Astrocyte (in vitro differentiated cells and primary cell): ENCODE data around the gene MAP3K4. TPM values are rescaled to one million over a fixed set of nuclear protein-coding genes. Genes with fewer than 3 reads are reported as not detected.

Experiments used
- DNase-seq: peaks from one replicate; pipeline ENCODE4 v3.0.0-alpha.2; 2010; ENCODE audit warnings: low read depth
- FAIRE-seq: peaks from 2 replicates; lab custom pipeline; 2011; peaks lifted over from hg19 to GRCh38; lab: Jason Lieb, UNC
- H2AFZ ChIP-seq: 2 replicates; pipeline ENCODE4 v1.6.0; 2012; ENCODE audit warnings: low read depth, low read length, inconsistent platforms
- H3K27ac ChIP-seq: 2 replicates; pipeline ENCODE4 v1.5.1; 2011; ENCODE audit warnings: low read depth, low read length, inconsistent platforms
- H3K27me3 ChIP-seq: 2 replicates; pipeline ENCODE4 v1.6.0; 2011; ENCODE audit warnings: low read length, inconsistent platforms; ENCODE audit not compliant: insufficient read depth
- H3K36me3 ChIP-seq: 2 replicates; pipeline ENCODE4 v1.5.1; 2011; ENCODE audit warnings: low read length, inconsistent platforms; ENCODE audit not compliant: insufficient read depth
- H3K4me1 ChIP-seq: 2 replicates; pipeline ENCODE4 v1.5.1; 2011; ENCODE audit warnings: low read length, inconsistent platforms; ENCODE audit not compliant: insufficient read depth
- H3K4me2 ChIP-seq: 2 replicates; pipeline ENCODE4 v1.6.0; 2012; ENCODE audit warnings: low read length, inconsistent platforms
- H3K4me3 ChIP-seq: 2 replicates; pipeline ENCODE4 v1.5.1; 2011; ENCODE audit warnings: low read depth, mild to moderate bottlenecking, low read length, inconsistent platforms; ENCODE audit not compliant: insufficient read depth
- H3K79me2 ChIP-seq: 2 replicates; pipeline ENCODE4 v1.6.0; 2012; ENCODE audit warnings: mild to moderate bottlenecking, low read length, inconsistent platforms; ENCODE audit not compliant: insufficient read depth
- H3K9ac ChIP-seq: 2 replicates; pipeline ENCODE4 v1.6.0; 2012; ENCODE audit warnings: mild to moderate bottlenecking, low read length, inconsistent platforms
- H3K9me3 ChIP-seq: 2 replicates; pipeline ENCODE4 v1.5.1; 2012; ENCODE audit warnings: low read depth, mild to moderate bottlenecking, low read length, inconsistent platforms; ENCODE audit not compliant: insufficient read depth
- H4K20me1 ChIP-seq: 2 replicates; pipeline ENCODE4 v1.6.0; 2012; ENCODE audit warnings: low read length, inconsistent platforms; ENCODE audit not compliant: insufficient read depth
- H3K27ac Mint-ChIP-seq: one replicate; pipeline ENCODE4 v1.8.0; 2021; ENCODE audit warnings: mild to moderate bottlenecking, mixed read lengths; ENCODE audit not compliant: unreplicated experiment
- H3K27me3 Mint-ChIP-seq: one replicate; pipeline ENCODE4 v1.8.0; 2021; ENCODE audit warnings: low read depth, mixed read lengths; ENCODE audit not compliant: unreplicated experiment
- H3K36me3 Mint-ChIP-seq: one replicate; pipeline ENCODE4 v1.8.0; 2021; ENCODE audit warnings: low read depth, mixed read lengths; ENCODE audit not compliant: unreplicated experiment
- H3K4me1 Mint-ChIP-seq: one replicate; pipeline ENCODE4 v1.8.0; 2021; ENCODE audit warnings: low read depth, mixed read lengths; ENCODE audit not compliant: unreplicated experiment
- H3K4me3 Mint-ChIP-seq: one replicate; pipeline ENCODE4 v1.8.0; 2021; ENCODE audit warnings: mild to moderate bottlenecking, moderate library complexity, mixed read lengths; ENCODE audit not compliant: unreplicated experiment
- H3K9me3 Mint-ChIP-seq: one replicate; pipeline ENCODE4 v1.8.0; 2021; ENCODE audit warnings: mild to moderate bottlenecking, mixed read lengths; ENCODE audit not compliant: unreplicated experiment
- EZH2 ChIP-seq: IDR thresholded peaks from 2 replicates; pipeline ENCODE4 v1.6.1; 2012; ENCODE audit warnings: mild to moderate bottlenecking, low read length, inconsistent platforms; ENCODE audit not compliant: insufficient read depth
- total RNA-seq: library from RNA; stranded (reverse); gene quantifications from 2 replicates; pipeline ENCODE4 v1.2.1, GENCODE V29; 2021
- TF ChIP-seq, protein P1 (sequence below): IDR thresholded peaks from 2 replicates; pipeline ENCODE4 v1.5.1; 2011; ENCODE audit warnings: low read depth, mild to moderate bottlenecking, inconsistent platforms, low read length, moderate library complexity; ENCODE audit not compliant: insufficient read depth

MAP3K4 gene
- total RNA-seq, 1 donor from 2014 or later = 22.1 TPM

DNA sequence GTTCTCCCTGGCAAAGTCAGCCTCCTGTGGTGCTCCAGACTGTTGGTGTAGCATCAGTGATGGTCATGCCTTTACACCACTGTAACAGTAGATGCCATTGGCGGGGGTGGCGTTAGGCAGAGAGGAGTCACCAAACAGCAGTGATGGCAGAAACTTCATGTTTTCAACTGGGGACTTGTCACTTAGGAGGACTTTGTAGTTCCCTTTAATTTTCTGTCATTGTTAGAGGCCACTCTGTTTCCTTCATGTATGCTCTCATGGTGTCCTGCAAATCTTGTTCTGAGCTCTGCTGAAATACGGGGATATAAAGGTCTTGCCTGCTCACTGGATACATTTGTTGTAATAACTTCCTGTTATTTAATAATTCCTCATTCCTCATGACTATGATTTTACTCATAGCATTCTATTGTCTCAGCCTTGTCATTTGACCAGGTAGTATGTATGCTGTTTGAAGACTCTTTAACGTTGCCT, 4.6 kb downstream of the MAP3K4 start:
- no peak overlapping the region for H2AFZ ChIP-seq
- Mint-ChIP-seq H3K4me3 (no peak overlapping the region), H3K27me3 (no peaks in the 10 kb centered on the region), H3K9me3 (no peaks in the 10 kb centered on the region), H3K27ac (no peak overlapping the region), H3K36me3 (no peaks in the 10 kb centered on the region), H3K4me1 (peaks cover 9% of the 10 kb centered on the region)
- peaks cover 88% of the 10 kb centered on the region for H3K79me2 ChIP-seq
- H3K27me3 ChIP-seq = no peaks in the 10 kb centered on the region
- H3K4me1 ChIP-seq = peaks cover 9% of the 10 kb centered on the region
- no peak for TF ChIP-seq EZH2
- TF ChIP-seq, protein P1, sequence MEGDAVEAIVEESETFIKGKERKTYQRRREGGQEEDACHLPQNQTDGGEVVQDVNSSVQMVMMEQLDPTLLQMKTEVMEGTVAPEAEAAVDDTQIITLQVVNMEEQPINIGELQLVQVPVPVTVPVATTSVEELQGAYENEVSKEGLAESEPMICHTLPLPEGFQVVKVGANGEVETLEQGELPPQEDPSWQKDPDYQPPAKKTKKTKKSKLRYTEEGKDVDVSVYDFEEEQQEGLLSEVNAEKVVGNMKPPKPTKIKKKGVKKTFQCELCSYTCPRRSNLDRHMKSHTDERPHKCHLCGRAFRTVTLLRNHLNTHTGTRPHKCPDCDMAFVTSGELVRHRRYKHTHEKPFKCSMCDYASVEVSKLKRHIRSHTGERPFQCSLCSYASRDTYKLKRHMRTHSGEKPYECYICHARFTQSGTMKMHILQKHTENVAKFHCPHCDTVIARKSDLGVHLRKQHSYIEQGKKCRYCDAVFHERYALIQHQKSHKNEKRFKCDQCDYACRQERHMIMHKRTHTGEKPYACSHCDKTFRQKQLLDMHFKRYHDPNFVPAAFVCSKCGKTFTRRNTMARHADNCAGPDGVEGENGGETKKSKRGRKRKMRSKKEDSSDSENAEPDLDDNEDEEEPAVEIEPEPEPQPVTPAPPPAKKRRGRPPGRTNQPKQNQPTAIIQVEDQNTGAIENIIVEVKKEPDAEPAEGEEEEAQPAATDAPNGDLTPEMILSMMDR = no peak
- peaks cover 9% of the 10 kb centered on the region for H4K20me1 ChIP-seq
- H3K4me2 ChIP-seq = peak overlapping the region; percentile 43
- DNase-seq = peak; percentile 27
- peak; percentile 41 for FAIRE-seq
- H3K36me3 ChIP-seq = no peaks in the 10 kb centered on the region
- H3K9ac ChIP-seq = no peak overlapping the region
- H3K27ac ChIP-seq = peak overlapping the region; percentile 4
- H3K9me3 ChIP-seq = no peaks in the 10 kb centered on the region
- no peak overlapping the region for H3K4me3 ChIP-seq

DNA sequence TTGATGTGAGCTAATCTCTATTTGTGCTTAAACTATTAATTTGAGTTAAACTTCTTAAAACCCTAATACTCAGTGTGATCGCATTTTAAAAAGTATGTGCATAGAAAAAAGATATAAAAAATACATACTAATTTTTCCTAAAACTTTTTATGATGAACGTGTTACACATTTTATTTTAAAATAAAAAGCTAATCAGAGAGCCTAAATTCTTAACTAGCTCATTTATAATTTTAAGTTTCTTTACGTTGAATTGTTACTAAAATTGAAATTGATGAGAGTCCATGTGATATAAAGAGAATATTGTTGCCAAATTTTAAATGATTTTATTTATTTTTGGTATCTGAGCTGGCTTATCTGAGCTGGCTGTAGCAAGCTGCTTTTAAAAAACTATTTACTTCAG, 6.6 kb downstream of the MAP3K4 start:
- Histone ChIP-seq H3K27ac (no peak overlapping the region), H3K9ac (no peak overlapping the region), H3K4me2 (no peak overlapping the region), H3K79me2 (peaks cover 95% of the 10 kb centered on the region), H4K20me1 (peaks cover 15% of the 10 kb centered on the region), H3K9me3 (no peaks in the 10 kb centered on the region), H3K36me3 (no peaks in the 10 kb centered on the region), H3K27me3 (no peaks in the 10 kb centered on the region), H3K4me1 (peaks cover 9% of the 10 kb centered on the region), H3K4me3 (no peak overlapping the region), H2AFZ (no peak overlapping the region)
- no peak for FAIRE-seq
- no peak for DNase-seq
- Mint-ChIP-seq H3K4me3 (no peak overlapping the region), H3K4me1 (peaks cover 14% of the 10 kb centered on the region), H3K9me3 (no peaks in the 10 kb centered on the region), H3K27ac (no peak overlapping the region), H3K27me3 (no peaks in the 10 kb centered on the region), H3K36me3 (no peaks in the 10 kb centered on the region)
- TF ChIP-seq, protein P1 = no peak
- TF ChIP-seq EZH2 = no peak

- Histone ChIP-seq H3K4me1 (peaks cover 9% of the 10 kb centered on the region), H3K4me2 (no peak overlapping the region), H3K79me2 (peaks cover 94% of the 10 kb centered on the region), H3K27ac (no peak overlapping the region), H4K20me1 (peaks cover 15% of the 10 kb centered on the region), H3K27me3 (no peaks in the 10 kb centered on the region), H3K9me3 (no peaks in the 10 kb centered on the region), H3K4me3 (no peak overlapping the region), H2AFZ (no peak overlapping the region), H3K36me3 (no peaks in the 10 kb centered on the region), H3K9ac (no peak overlapping the region)
- no peaks in the 10 kb centered on the region for H3K27me3 Mint-ChIP-seq
- no peaks in the 10 kb centered on the region for H3K9me3 Mint-ChIP-seq
- H3K4me3 Mint-ChIP-seq = no peak overlapping the region
- DNase-seq (no peak), FAIRE-seq (no peak)
- H3K36me3 Mint-ChIP-seq = no peaks in the 10 kb centered on the region
- H3K27ac Mint-ChIP-seq = no peak overlapping the region
- peaks cover 15% of the 10 kb centered on the region for H3K4me1 Mint-ChIP-seq
- no peak for TF ChIP-seq EZH2
- TF ChIP-seq, protein P1 = no peak
Measured at GRCh38 chr6:160998766-160999165, 7.2 kb downstream of the MAP3K4 start.
